CD4-positive, alpha-beta T cell (primary cell): Measurements from ENCODE around the gene AP3B1. TPM values are rescaled to one million over a fixed set of nuclear protein-coding genes. Genes with fewer than 3 reads are reported as not detected.
A peak's percentile ranks its signal among the peaks of the same experiment; 100 is the strongest.

Source experiments
- ATAC-seq: fragments of 200-7000 bp; cut with Tn5 transposase; one replicate; pipeline ENCODE4 v1.10.0; 2022; ENCODE audit warnings: mild to moderate bottlenecking; ENCODE audit not compliant: poor library complexity
- CTCF ChIA-PET: fragments of 350-600 bp; sonication (Branson Sonifier 250); formaldehyde crosslinking; loops from one replicate; lab custom pipeline; 2021; ENCODE audit warnings: antibody characterized with exemption, inconsistent platforms; lab: Charles Lee
- POLR2A ChIA-PET: fragments of 350-600 bp; sonication (Branson Sonifier 250); formaldehyde crosslinking; loops from one replicate; lab custom pipeline; 2021; ENCODE audit warnings: antibody characterized with exemption, inconsistent platforms; lab: Charles Lee
- DNase-seq, 14 experiments: peaks; one replicate each; pipeline ENCODE4 v3.0.0-alpha.2; 2013 to 2020; ENCODE audit warnings: mixed read lengths in 2 of 14
- H3K27ac ChIP-seq, 2 donors: one replicate each; pipeline versions ENCODE4 v1.5.1 to v1.7.0; 2013; ENCODE audit warnings: low read length in 2 of 2, low read depth in 1 of 2, mild to moderate bottlenecking in 1 of 2
- H3K27me3 ChIP-seq, 2 experiments: 1 replicate in 1 of 2; 2 replicates in 1 of 2; pipeline versions ENCODE4 v1.6.1 to v1.7.0; 2013; ENCODE audit warnings: low read length in 2 of 2, control low read depth in 1 of 2, mild to moderate bottlenecking in 1 of 2, moderate library complexity in 1 of 2; ENCODE audit not compliant: insufficient read depth in 2 of 2, control insufficient read depth in 1 of 2
- H3K36me3 ChIP-seq: one replicate; pipeline ENCODE4 v1.6.1; 2013; ENCODE audit warnings: low read length, control low read depth; ENCODE audit not compliant: insufficient read depth
- H3K4me1 ChIP-seq: one replicate; pipeline ENCODE4 v1.6.1; 2013; ENCODE audit warnings: low read length, control low read depth; ENCODE audit not compliant: insufficient read depth
- H3K4me3 ChIP-seq: one replicate; pipeline ENCODE4 v1.5.1; 2013; ENCODE audit warnings: mild to moderate bottlenecking, low read length, moderate library complexity
- H3K9me3 ChIP-seq, 2 experiments: 1 replicate in 1 of 2; 2 replicates in 1 of 2; pipeline versions ENCODE4 v1.6.1 to v1.7.0; 2013; ENCODE audit warnings: low read length in 2 of 2, mild to moderate bottlenecking in 2 of 2, control low read depth in 1 of 2, moderate library complexity in 1 of 2; ENCODE audit not compliant: control insufficient read depth in 1 of 2, insufficient read depth in 1 of 2
- H3K27ac Mint-ChIP-seq: one replicate; pipeline ENCODE4 v1.8.0; 2020; ENCODE audit warnings: mixed read lengths
- H3K27me3 Mint-ChIP-seq: one replicate; pipeline ENCODE4 v1.8.0; 2021; ENCODE audit warnings: mixed read lengths
- H3K36me3 Mint-ChIP-seq: one replicate; pipeline ENCODE4 v1.8.0; 2021; ENCODE audit warnings: low read depth, mixed read lengths
- H3K4me1 Mint-ChIP-seq: one replicate; pipeline ENCODE4 v1.8.0; 2021; ENCODE audit warnings: low read depth, mixed read lengths
- H3K4me3 Mint-ChIP-seq: one replicate; pipeline ENCODE4 v1.8.0; 2020; ENCODE audit warnings: mild to moderate bottlenecking, mixed read lengths
- H3K9me3 Mint-ChIP-seq: one replicate; pipeline ENCODE4 v1.8.0; 2020; ENCODE audit warnings: mixed read lengths
- CTCF ChIP-seq: fragments of 200-600 bp; IDR thresholded peaks from one replicate; pipeline ENCODE4 v1.8.0; 2022; ENCODE audit warnings: antibody characterized with exemption, mild to moderate bottlenecking
- intact Hi-C, 2 experiments: fragments of 100-400 bp; cut with DNase I in 1 of 2; cut with micrococcal nuclease in 1 of 2; formaldehyde crosslinking; loops; one replicate each; pipeline versions ENCODE4 v1.15.1 to v1.9.0; 2023 to 2025; cut with DNase I, micrococcal nuclease
- total RNA-seq, 174 experiments: library from RNA in 2 of 174; stranded (reverse) in 2 of 174; gene quantifications; one replicate each; pipeline ENCODE4 v1.2.3 and lab custom pipeline; 2021 to 2026

The AP3B1 gene
- total RNA-seq, 2 experiments from 2014 or later, result 24.5 to 24.6 TPM

DNA sequence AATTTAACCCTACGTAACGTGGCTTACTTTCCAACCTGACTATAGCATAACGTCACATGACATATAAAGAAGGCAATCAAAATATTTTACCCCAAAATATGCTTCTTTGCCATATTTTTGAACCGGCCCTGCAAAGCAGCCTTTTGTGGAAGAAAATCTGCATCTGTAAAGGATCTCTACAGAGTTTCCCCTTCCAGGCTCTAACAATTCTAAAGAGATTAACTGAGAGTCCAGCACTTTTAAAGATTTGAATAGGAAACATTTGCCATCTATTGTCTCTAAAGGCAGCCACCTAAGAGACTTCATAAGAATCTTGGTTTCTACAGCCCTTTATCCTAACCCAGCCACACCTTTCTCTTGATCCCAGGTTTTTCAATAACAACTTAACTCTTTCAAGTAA lies 22.7 kb downstream of the AP3B1 start:
- CTCF ChIA-PET, result no interaction called here
- H3K4me3 Mint-ChIP-seq, result no peak overlapping the region
- no peak overlapping the region for H3K27ac Mint-ChIP-seq
- no peaks in the 10 kb centered on the region for H3K27me3 Mint-ChIP-seq
- peaks cover 5% of the 10 kb centered on the region for H3K36me3 Mint-ChIP-seq
- ATAC-seq (no peak), DNase-seq (no peak)
- no peak overlapping the region for H3K27ac ChIP-seq
- no peaks in the 10 kb centered on the region for H3K4me1 ChIP-seq
- intact Hi-C loops, result no loop called here
- H3K9me3 Mint-ChIP-seq, result no peaks in the 10 kb centered on the region
- H3K9me3 ChIP-seq, result no peaks in the 10 kb centered on the region
- POLR2A ChIA-PET, result no interaction called here
- peaks cover 37% of the 10 kb centered on the region for H3K4me1 Mint-ChIP-seq
- H3K36me3 ChIP-seq, result no peaks in the 10 kb centered on the region
- no peak for TF ChIP-seq CTCF
- H3K4me3 ChIP-seq, result no peak overlapping the region
- H3K27me3 ChIP-seq, result no peaks in the 10 kb centered on the region

GRCh38 chr5:78269088-78269703 lies 25.3 kb downstream of the AP3B1 start:
- intact Hi-C loops, result loop anchor here (2.0 to 10.0 kb wide), 3 partner anchors 704 to 1402 kb away; no protein-coding TSS in a partner anchor
- Mint-ChIP-seq H3K27me3 (no peaks in the 10 kb centered on the region), H3K9me3 (no peaks in the 10 kb centered on the region), H3K36me3 (peaks cover 26% of the 10 kb centered on the region), H3K4me1 (peaks cover 29% of the 10 kb centered on the region), H3K27ac (no peak overlapping the region), H3K4me3 (no peak overlapping the region)
- Histone ChIP-seq H3K36me3 (peaks cover 21% of the 10 kb centered on the region), H3K4me1 (no peaks in the 10 kb centered on the region), H3K27ac (no peak overlapping the region), H3K9me3 (no peaks in the 10 kb centered on the region), H3K27me3 (no peaks in the 10 kb centered on the region), H3K4me3 (no peak overlapping the region)
- peak in 3 of 14 experiments; percentile 28 to 38 (median 31) for DNase-seq
- ATAC-seq, result peak; percentile 68
- ChIA-PET CTCF (no interaction called here), POLR2A (no interaction called here)
- peak; percentile 68 for TF ChIP-seq CTCF

- TF ChIP-seq CTCF, result no peak
- Mint-ChIP-seq H3K27ac (no peak overlapping the region), H3K27me3 (no peaks in the 10 kb centered on the region), H3K9me3 (no peaks in the 10 kb centered on the region), H3K4me1 (peaks cover 21% of the 10 kb centered on the region), H3K36me3 (peaks cover 34% of the 10 kb centered on the region), H3K4me3 (no peak overlapping the region)
- H3K9me3 ChIP-seq, result no peaks in the 10 kb centered on the region
- intact Hi-C loops, result loop anchor here (2.0 to 10.0 kb wide), 3 partner anchors 704 to 1402 kb away; no protein-coding TSS in a partner anchor
- CTCF ChIA-PET, result interaction anchor here (0.8 kb wide), 1 partner anchor 1400 kb away, joined by 3 read pairs; no protein-coding TSS in a partner anchor
- no peak overlapping the region for H3K4me3 ChIP-seq
- DNase-seq (no peak), ATAC-seq (no peak)
- H3K27ac ChIP-seq, result no peak overlapping the region
- POLR2A ChIA-PET, result no interaction called here
- H3K36me3 ChIP-seq, result peaks cover 28% of the 10 kb centered on the region
- H3K27me3 ChIP-seq, result no peaks in the 10 kb centered on the region
- H3K4me1 ChIP-seq, result no peaks in the 10 kb centered on the region
These were observed 26.1 kb downstream of the AP3B1 start for GRCh38 chr5:78268356-78268755.
